CD4-positive, alpha-beta T cell treated with Interleukin-6 for 4 hours (primary cell): ENCODE data around the gene NRG2.

Experiments used
- DNase-seq: peaks from one replicate; pipeline ENCODE4 v3.0.0-alpha.2; 2020; ENCODE audit warnings: mixed read lengths

The NRG2 gene

GRCh38 chr5:139851558-139851957, 191.5 kb downstream of the NRG2 start:
- DNase-seq, result no peak

- DNase-seq, result no peak
These were observed 192.6 kb downstream of the NRG2 start for GRCh38 chr5:139850423-139851016.

- DNase-seq, result no peak
These were observed 193.2 kb downstream of the NRG2 start for GRCh38 chr5:139849942-139850341.

GRCh38 chr5:139849501-139849900, 193.6 kb downstream of the NRG2 start:
- no peak for DNase-seq

GRCh38 chr5:139848508-139849100, 194.5 kb downstream of the NRG2 start:
- DNase-seq, result peak; percentile 60

GRCh38 chr5:139847790-139848507, 195.2 kb downstream of the NRG2 start:
- peak; percentile 80 for DNase-seq

- DNase-seq, result no peak
These were observed 196.0 kb downstream of the NRG2 start for GRCh38 chr5:139847091-139847490.

GRCh38 chr5:139845846-139846681, 197.0 kb downstream of the NRG2 start:
- DNase-seq, result no peak

- peak; percentile 79 for DNase-seq
These were observed 198.5 kb downstream of the NRG2 start for GRCh38 chr5:139844472-139845145.

- no peak for DNase-seq
These were observed 199.1 kb downstream of the NRG2 start for GRCh38 chr5:139843991-139844390.

GRCh38 chr5:139842321-139842720, 200.8 kb downstream of the NRG2 start:
- DNase-seq, result no peak

GRCh38 chr5:139841549-139841948, 201.6 kb downstream of the NRG2 start:
- DNase-seq, result no peak

- no peak for DNase-seq
These were observed 203.2 kb downstream of the NRG2 start for GRCh38 chr5:139839918-139840317.

- no peak for DNase-seq
These were observed 203.8 kb downstream of the NRG2 start for GRCh38 chr5:139839232-139839815.

- no peak for DNase-seq
These were observed 204.5 kb downstream of the NRG2 start for GRCh38 chr5:139838381-139839197.

GRCh38 chr5:139837711-139838380, 205.3 kb downstream of the NRG2 start:
- no peak for DNase-seq

- DNase-seq, result no peak
These were observed 206.5 kb downstream of the NRG2 start for GRCh38 chr5:139836469-139837208.

GRCh38 chr5:139835656-139836055, 207.4 kb downstream of the NRG2 start:
- no peak for DNase-seq

GRCh38 chr5:139833525-139833924, 209.6 kb downstream of the NRG2 start:
- DNase-seq, result no peak

GRCh38 chr5:139831624-139832023, 211.5 kb downstream of the NRG2 start:
- DNase-seq, result no peak
